ENCODE results near the gene NIF3L1. TPM values are rescaled to one million over a fixed set of nuclear protein-coding genes. Genes with fewer than 3 reads are reported as not detected.
A peak's percentile ranks its signal among the peaks of the same experiment; 100 is the strongest.

Gene NIF3L1
- total and polyA plus RNA-seq, 10 of the 15 experiments (the other 5 are each of a cell fraction or from before 2014, with no cell fraction given) = 27.6 to 95.9 (median 53.8) TPM

DNA sequence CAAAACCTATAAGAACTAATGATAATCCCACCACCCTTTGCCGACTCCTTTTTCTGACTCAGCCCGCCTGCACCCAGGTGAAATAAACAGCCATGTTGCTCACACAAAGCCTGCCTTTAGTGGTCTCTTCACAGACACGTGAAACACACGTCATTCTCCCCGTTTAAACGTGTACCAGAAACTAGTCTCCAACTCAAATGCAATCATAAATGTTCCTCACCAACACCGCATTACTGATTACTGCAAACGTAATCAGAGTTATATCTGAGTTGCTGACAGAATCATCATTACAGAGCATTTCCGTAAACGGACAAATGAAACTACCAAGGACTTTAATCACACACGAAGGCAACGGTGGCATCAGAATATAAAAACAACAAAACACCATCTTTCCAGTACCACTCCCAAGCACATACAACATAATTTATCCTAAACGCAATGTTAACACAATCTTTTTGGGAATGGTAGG lies 26.6 kb upstream of the NIF3L1 start:
- ATAC-seq = peak; percentile 43
- no peaks in the 10 kb centered on the region for H3K4me1 ChIP-seq (ENCODE audit: control insufficient read depth, insufficient read depth, low read length)
- RAD21 ChIA-PET (ENCODE audit: unreplicated experiment) = interaction anchor here (2.1 kb wide), 1 partner anchor 206 kb away, joined by 10 read pairs; no protein-coding TSS in a partner anchor
- TF ChIP-seq YY1 (IDR thresholded peaks at IDR 0.05; ENCODE audit: low read depth, low read length) = peak; percentile 72
- TF ChIP-seq, protein P1, sequence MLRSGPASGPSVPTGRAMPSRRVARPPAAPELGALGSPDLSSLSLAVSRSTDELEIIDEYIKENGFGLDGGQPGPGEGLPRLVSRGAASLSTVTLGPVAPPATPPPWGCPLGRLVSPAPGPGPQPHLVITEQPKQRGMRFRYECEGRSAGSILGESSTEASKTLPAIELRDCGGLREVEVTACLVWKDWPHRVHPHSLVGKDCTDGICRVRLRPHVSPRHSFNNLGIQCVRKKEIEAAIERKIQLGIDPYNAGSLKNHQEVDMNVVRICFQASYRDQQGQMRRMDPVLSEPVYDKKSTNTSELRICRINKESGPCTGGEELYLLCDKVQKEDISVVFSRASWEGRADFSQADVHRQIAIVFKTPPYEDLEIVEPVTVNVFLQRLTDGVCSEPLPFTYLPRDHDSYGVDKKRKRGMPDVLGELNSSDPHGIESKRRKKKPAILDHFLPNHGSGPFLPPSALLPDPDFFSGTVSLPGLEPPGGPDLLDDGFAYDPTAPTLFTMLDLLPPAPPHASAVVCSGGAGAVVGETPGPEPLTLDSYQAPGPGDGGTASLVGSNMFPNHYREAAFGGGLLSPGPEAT (IDR thresholded peaks at IDR 0.05; ENCODE audit: low read depth) = peak; percentile 32; the same call in 1 of the 2 replicates
- peak; percentile 88 for TF ChIP-seq CREB1 (IDR thresholded peaks at IDR 0.05; ENCODE audit: low read depth)
- peak; percentile 32; the same call in 1 of the 2 replicates for TF ChIP-seq ATF2 (IDR thresholded peaks at IDR 0.05; ENCODE audit: low read length)
- peak; percentile 82; the same call in 1 of the 2 replicates for TF ChIP-seq MXI1 (IDR thresholded peaks at IDR 0.05; ENCODE audit: low read depth, low read length)
- TF ChIP-seq, protein P2, sequence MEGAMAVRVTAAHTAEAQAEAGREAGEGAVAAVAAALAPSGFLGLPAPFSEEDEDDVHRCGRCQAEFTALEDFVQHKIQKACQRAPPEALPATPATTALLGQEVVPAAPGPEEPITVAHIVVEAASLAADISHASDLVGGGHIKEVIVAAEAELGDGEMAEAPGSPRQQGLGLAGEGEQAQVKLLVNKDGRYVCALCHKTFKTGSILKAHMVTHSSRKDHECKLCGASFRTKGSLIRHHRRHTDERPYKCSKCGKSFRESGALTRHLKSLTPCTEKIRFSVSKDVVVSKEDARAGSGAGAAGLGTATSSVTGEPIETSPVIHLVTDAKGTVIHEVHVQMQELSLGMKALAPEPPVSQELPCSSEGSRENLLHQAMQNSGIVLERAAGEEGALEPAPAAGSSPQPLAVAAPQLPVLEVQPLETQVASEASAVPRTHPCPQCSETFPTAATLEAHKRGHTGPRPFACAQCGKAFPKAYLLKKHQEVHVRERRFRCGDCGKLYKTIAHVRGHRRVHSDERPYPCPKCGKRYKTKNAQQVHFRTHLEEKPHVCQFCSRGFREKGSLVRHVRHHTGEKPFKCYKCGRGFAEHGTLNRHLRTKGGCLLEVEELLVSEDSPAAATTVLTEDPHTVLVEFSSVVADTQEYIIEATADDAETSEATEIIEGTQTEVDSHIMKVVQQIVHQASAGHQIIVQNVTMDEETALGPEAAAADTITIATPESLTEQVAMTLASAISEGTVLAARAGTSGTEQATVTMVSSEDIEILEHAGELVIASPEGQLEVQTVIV (IDR thresholded peaks at IDR 0.05; ENCODE audit: borderline replicate concordance, partially characterized antibody) = no peak
- no peak for TF ChIP-seq SREBF2 (IDR thresholded peaks at IDR 0.05; ENCODE audit: low read length)
- TF ChIP-seq RUNX3 (IDR thresholded peaks at IDR 0.05; ENCODE audit: low read length) = peak; percentile 11; the same call in 1 of the 2 replicates
- TF ChIP-seq KAT2A (conservative IDR thresholded peaks at IDR 0.05; ENCODE audit: control insufficient read depth, low read depth, low read length) = no peak
- TF ChIP-seq SUZ12 (IDR thresholded peaks at IDR 0.05; ENCODE audit: unreplicated experiment) = no peak
- peak; percentile 50 for TF ChIP-seq FOXK2 (IDR thresholded peaks at IDR 0.05)
- TF ChIP-seq HDGF (IDR thresholded peaks at IDR 0.05) = peak; percentile 26; the same call in 1 of the 2 replicates
- peak; percentile 44; the same call in 1 of the 2 replicates for TF ChIP-seq BACH1 (IDR thresholded peaks at IDR 0.05; ENCODE audit: borderline replicate concordance)
- TF ChIP-seq POLR2AphosphoS5 (IDR thresholded peaks at IDR 0.05; ENCODE audit: low read length) = peak; percentile 81
- no peak for TF ChIP-seq NR2C2 (IDR thresholded peaks at IDR 0.05; ENCODE audit: borderline replicate concordance, control insufficient read depth, insufficient read length, low read depth)
- TF ChIP-seq POLR2A (IDR thresholded peaks at IDR 0.05; ENCODE audit: low read depth, low read length) = peak; percentile 49
- peak; percentile 67 for TF ChIP-seq RAD51 (IDR thresholded peaks at IDR 0.05)
- no peak for TF ChIP-seq ZNF24 (IDR thresholded peaks at IDR 0.05)
- TF ChIP-seq NBN (IDR thresholded peaks at IDR 0.05) = peak; percentile 60; the same call in 1 of the 2 replicates
- no peak for TF ChIP-seq MYC (IDR thresholded peaks at IDR 0.05; ENCODE audit: insufficient read depth, insufficient read length, insufficient replicate concordance, low read length, severe bottlenecking)

More for the DNA sequence above, 26.6 kb upstream of the NIF3L1 start:
- intact Hi-C loops (cut with micrococcal nuclease; ENCODE audit: unreplicated experiment) = loop anchor here (10.0 kb wide), 1 partner anchor 1512 kb away; the partner anchor contains the start of gene BMPR2
- FAIRE-seq (no peak), DNase-seq (ENCODE audit: low read depth, low spot score) (peak; percentile 40)
- H3K27me3 ChIP-seq (replicated peaks in 1 of 2; ENCODE audit: control insufficient read depth in 2 of 2, insufficient read depth in 2 of 2, low read length in 1 of 2) = no peaks in the 10 kb centered on the region
- BruUV-seq (replicated peaks) = TSS peak; percentile 58
- H3K36me3 ChIP-seq (ENCODE audit: control insufficient read depth in 2 of 2, insufficient read depth in 2 of 2, low read length in 1 of 2) = peaks cover 2 to 24% of the 10 kb centered on the region in 2 experiments
- WGBS (ENCODE audit: insufficient coverage, insufficient replicate concordance, low lambda C conversion rate, missing lambda C conversion rate) = under 1% methylated on average over 13 of the region's 13 CpGs
- H3K79me2 ChIP-seq (ENCODE audit: control insufficient read depth, insufficient read depth, low read length) = peaks cover 69% of the 10 kb centered on the region
- H4K20me1 ChIP-seq (ENCODE audit: control insufficient read depth, insufficient read depth) = peaks cover 5% of the 10 kb centered on the region; the same call in 1 of the 2 replicates
- CTCF ChIA-PET = interaction anchor here (0.6 kb wide), 1 partner anchor 1315 kb away, joined by 3 read pairs; no protein-coding TSS in a partner anchor
- H3K9me3 ChIP-seq (replicated peaks; ENCODE audit: control insufficient read depth, insufficient read depth, low read length) = no peaks in the 10 kb centered on the region
- in situ Hi-C loops (cut with MboI) = no loop called here
- SMC1A ChIA-PET (ENCODE audit: uncharacterized antibody, unreplicated experiment) = interaction anchor here (1.3 kb wide), 1 partner anchor 48 kb away, joined by 3 read pairs; no protein-coding TSS in a partner anchor
- POLR2A ChIA-PET = no interaction called here
- no peak overlapping the region for H2AFZ ChIP-seq (ENCODE audit: control insufficient read depth, low read depth, low read length)
- peak overlapping the region; percentile 100 for H3K4me3 ChIP-seq
- peak overlapping the region; percentile 34; the same call in 1 of the 2 replicates for H3K4me2 ChIP-seq (ENCODE audit: control insufficient read depth, insufficient read depth)
- peak overlapping the region; percentile 99 for H3K9ac ChIP-seq (ENCODE audit: control insufficient read depth, insufficient read depth, low read length)
- peak overlapping the region; percentile 100 for H3K27ac ChIP-seq (ENCODE audit: control insufficient read depth, insufficient read depth)
